ENCODE results near the gene SLITRK6.
"Not testable (repeated sequence)": the region's sequence is repeated elsewhere in the genome, so short reads cannot be mapped to it uniquely, and the experiment has no call there.

The SLITRK6 gene

DNA sequence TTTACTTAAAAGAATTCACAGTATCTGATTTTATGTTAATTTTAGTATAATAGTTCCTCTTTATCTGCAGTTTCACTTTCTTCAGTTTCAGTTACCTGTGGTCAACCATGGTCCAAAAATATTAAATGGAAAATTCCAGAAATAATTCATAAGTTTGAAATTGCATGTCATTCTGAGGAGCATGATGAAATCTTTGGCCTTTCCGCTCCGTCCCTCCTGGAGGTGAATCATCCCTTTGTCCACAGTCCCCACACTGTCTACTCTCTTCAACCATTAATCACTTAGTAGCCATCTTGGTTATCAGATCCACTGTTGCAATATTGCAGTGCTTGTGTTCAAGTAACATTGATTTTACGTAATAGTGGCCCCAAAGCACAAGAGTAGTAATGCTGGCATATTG is 26.9 kb downstream of the SLITRK6 start:
- Mint-ChIP-seq H3K27me3 (no peaks in the 10 kb centered on the region), H3K9me3 (ENCODE audit: low read depth) (no peaks in the 10 kb centered on the region), H3K27ac (no peak overlapping the region), H3K36me3 (no peaks in the 10 kb centered on the region), H3K4me1 (ENCODE audit: low read depth) (no peaks in the 10 kb centered on the region), H3K4me3 (no peak overlapping the region)

DNA sequence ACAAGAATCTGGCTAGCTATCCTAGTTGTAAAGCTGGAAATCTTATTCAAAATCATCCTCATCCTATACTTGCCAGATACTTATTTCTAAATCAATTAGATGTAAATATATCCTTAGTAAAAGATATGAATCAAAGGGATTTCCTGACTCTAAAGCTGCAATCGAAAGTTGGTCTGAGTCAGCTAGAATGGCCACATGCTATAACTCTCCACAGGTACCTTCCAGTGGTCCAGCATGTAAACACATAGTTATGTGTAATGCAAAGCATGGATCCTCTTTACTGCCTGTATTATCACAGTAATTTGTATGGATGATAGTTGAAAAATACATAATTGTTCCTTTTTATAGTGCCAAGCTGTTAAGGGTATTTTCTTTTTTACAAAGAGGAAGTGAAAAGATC is 27.4 kb downstream of the SLITRK6 start:
- Mint-ChIP-seq H3K9me3 (ENCODE audit: low read depth) (no peaks in the 10 kb centered on the region), H3K4me3 (no peak overlapping the region), H3K4me1 (ENCODE audit: low read depth) (no peaks in the 10 kb centered on the region), H3K36me3 (no peaks in the 10 kb centered on the region), H3K27me3 (no peaks in the 10 kb centered on the region), H3K27ac (no peak overlapping the region)

DNA sequence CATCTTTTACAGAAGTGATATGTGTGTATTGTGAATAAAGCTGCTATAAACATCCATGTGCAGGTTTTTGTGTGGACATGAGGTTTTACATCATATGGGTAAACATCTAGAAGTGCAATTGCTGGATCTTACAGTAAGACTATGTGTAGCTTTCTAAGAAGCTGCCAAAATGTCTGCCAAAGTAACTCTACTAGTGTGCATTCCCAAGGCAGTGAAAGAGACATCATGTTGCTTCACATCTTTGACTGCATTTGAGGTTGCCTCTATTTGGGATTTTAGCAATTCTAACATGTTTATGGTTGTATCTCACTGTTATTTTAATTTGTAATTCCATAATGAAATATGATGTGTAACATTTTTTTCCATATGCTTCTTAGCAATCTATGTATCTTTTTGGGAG is 30.3 kb downstream of the SLITRK6 start:
- H3K36me3 Mint-ChIP-seq: no peaks in the 10 kb centered on the region
- no peaks in the 10 kb centered on the region for H3K9me3 Mint-ChIP-seq (ENCODE audit: low read depth)
- H3K4me3 Mint-ChIP-seq: no peak overlapping the region

DNA sequence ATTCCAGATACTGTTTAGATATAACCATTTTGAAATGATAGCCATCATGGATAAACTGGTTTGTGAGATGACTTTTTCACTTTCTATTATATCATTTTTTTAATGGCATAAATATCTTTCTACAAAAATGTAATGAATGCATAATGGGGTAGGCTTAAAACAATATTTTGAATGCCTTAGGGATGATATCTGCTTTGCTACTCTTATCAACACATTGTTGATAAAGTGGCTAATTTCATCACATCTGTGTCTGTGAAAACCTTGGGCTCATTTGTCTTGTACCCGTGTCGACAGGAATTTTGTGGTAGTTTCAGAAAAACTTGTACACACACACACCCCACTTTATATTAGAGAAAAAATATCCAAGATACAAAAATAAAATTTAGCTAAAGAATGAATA is 44.1 kb downstream of the SLITRK6 start:
- Mint-ChIP-seq H3K27ac (no peak overlapping the region), H3K27me3 (no peaks in the 10 kb centered on the region), H3K4me3 (no peak overlapping the region), H3K9me3 (ENCODE audit: low read depth) (no peaks in the 10 kb centered on the region), H3K36me3 (no peaks in the 10 kb centered on the region), H3K4me1 (ENCODE audit: low read depth) (no peaks in the 10 kb centered on the region)

More for the DNA sequence above, 30.3 kb downstream of the SLITRK6 start:
- Mint-ChIP-seq H3K27me3 (no peaks in the 10 kb centered on the region), H3K4me1 (ENCODE audit: low read depth) (no peaks in the 10 kb centered on the region), H3K27ac (no peak overlapping the region)

DNA sequence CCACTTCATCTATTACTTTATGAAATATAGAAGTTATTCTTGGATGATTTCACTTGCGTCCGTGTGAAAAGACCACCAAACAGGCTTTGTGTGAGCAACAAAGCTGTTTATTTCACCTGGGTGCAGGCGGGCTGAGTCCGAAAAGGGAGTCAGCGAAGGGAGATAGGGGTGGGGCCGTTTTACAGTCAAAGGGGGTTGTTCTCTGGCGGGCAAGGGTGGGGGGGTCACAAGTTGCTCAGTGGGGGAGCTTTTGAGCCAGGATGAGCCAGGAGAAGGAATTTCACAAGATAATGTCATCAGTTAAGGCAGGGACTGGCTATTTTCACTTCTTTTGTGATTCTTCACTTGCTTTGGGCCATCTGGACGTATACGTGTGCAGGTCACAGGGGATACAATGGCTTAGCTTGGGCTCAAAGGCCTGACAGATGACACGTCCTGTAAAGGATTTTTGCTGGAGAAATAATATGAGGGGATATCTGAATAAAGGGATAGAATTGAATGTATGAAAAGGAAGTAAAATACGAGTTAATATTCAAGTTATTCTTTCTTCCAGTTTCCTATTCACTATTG is 55.9 kb downstream of the SLITRK6 start:
- H3K4me3 Mint-ChIP-seq; H3K36me3 Mint-ChIP-seq; H3K9me3 Mint-ChIP-seq (ENCODE audit: low read depth); H3K4me1 Mint-ChIP-seq (ENCODE audit: low read depth); H3K27me3 Mint-ChIP-seq; H3K27ac Mint-ChIP-seq: not testable (repeated sequence)
